Measurements from ENCODE around the gene KCNJ16.

The KCNJ16 gene

DNA sequence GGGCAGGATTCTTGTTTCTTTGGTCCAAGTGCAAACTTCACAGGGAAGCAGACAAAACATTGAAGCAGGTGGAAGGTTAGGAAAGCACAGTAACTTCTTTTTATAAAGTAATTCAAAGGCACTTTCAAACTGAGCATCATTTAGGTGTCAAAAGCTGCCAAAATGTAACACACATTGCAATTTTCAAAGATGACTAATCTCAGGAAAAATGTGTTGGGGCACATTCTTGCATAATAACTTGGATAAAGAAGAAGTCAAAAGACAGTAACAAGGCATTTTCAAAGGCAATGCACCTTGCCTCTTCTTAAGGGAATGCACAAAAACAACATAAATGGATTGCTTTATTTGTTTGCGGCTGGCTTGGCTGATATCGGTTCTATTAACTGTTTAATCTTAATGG lies 97.9 kb downstream of the KCNJ16 start:
- Histone ChIP-seq H3K4me1 (ENCODE audit: insufficient read depth, low read length) (peaks cover 14% of the 10 kb centered on the region), H3K27me3 (ENCODE audit: insufficient read depth, low read length) (peaks cover 36% of the 10 kb centered on the region), H3K4me3 (ENCODE audit: low read length) (no peak overlapping the region), H3K9ac (ENCODE audit: low read depth, low read length) (no peak overlapping the region), H3K36me3 (ENCODE audit: insufficient read depth, low read length) (peaks cover 4% of the 10 kb centered on the region; the same call in 1 of the 2 replicates), H3K9me3 (ENCODE audit: insufficient read depth, low read depth, low read length) (no peaks in the 10 kb centered on the region), H3K27ac (ENCODE audit: low read depth, low read length) (no peak overlapping the region)
- WGBS: 100% methylated on average over 2 of the region's 2 CpGs

DNA sequence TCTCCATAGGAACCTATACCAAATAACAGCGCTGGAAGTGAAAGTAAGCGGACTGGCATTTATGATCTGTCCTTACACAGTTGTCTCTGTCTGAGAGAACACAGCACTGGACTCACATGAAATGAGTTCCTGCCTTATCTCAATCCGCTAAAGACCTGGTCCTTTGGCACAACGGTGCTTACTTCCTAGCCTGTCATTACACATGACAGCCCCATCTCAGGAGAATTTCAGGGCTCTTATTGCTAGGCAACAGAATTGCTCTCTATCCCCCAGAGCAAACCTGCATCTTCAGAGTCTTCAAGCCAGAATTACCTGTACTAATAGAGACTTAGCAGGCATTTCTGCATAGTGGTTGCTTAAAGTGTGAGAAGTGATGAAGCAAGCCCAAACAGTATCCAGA lies 98.7 kb downstream of the KCNJ16 start:
- H3K9me3 ChIP-seq (ENCODE audit: insufficient read depth, low read depth, low read length): no peaks in the 10 kb centered on the region
- H3K36me3 ChIP-seq (ENCODE audit: insufficient read depth, low read length): peaks cover 4% of the 10 kb centered on the region; the same call in 1 of the 2 replicates
- WGBS: 93% methylated on average over 4 of the region's 4 CpGs
- H3K4me1 ChIP-seq (ENCODE audit: insufficient read depth, low read length): peaks cover 13% of the 10 kb centered on the region
- H3K9ac ChIP-seq (ENCODE audit: low read depth, low read length): no peak overlapping the region
- H3K27ac ChIP-seq (ENCODE audit: low read depth, low read length): no peak overlapping the region
- no peak overlapping the region for H3K4me3 ChIP-seq (ENCODE audit: low read length)
- H3K27me3 ChIP-seq (ENCODE audit: insufficient read depth, low read length): peaks cover 29% of the 10 kb centered on the region

- WGBS: 93% methylated on average over 5 of the region's 5 CpGs
- no peak overlapping the region for H3K9ac ChIP-seq (ENCODE audit: low read depth, low read length)
Observed at GRCh38 chr17:70181376-70181775, 106.4 kb downstream of the KCNJ16 start.

GRCh38 chr17:70181866-70182265 lies 106.8 kb downstream of the KCNJ16 start:
- Histone ChIP-seq H3K27me3 (ENCODE audit: insufficient read depth, low read length) (no peaks in the 10 kb centered on the region), H3K9me3 (ENCODE audit: insufficient read depth, low read depth, low read length) (no peaks in the 10 kb centered on the region), H3K4me3 (ENCODE audit: low read length) (no peak overlapping the region), H3K36me3 (ENCODE audit: insufficient read depth, low read length) (no peaks in the 10 kb centered on the region), H3K4me1 (ENCODE audit: insufficient read depth, low read length) (no peaks in the 10 kb centered on the region), H3K27ac (ENCODE audit: low read depth, low read length) (no peak overlapping the region), H3K9ac (ENCODE audit: low read depth, low read length) (no peak overlapping the region)
- WGBS: 92% methylated on average over 3 of the region's 3 CpGs

More at GRCh38 chr17:70181376-70181775, 106.4 kb downstream of the KCNJ16 start:
- Histone ChIP-seq H3K27me3 (ENCODE audit: insufficient read depth, low read length) (no peaks in the 10 kb centered on the region), H3K4me1 (ENCODE audit: insufficient read depth, low read length) (no peaks in the 10 kb centered on the region), H3K9me3 (ENCODE audit: insufficient read depth, low read depth, low read length) (no peaks in the 10 kb centered on the region), H3K36me3 (ENCODE audit: insufficient read depth, low read length) (no peaks in the 10 kb centered on the region), H3K4me3 (ENCODE audit: low read length) (no peak overlapping the region), H3K27ac (ENCODE audit: low read depth, low read length) (no peak overlapping the region)

GRCh38 chr17:70183508-70183907 lies 108.5 kb downstream of the KCNJ16 start:
- Histone ChIP-seq H3K4me3 (ENCODE audit: low read length) (no peak overlapping the region), H3K9me3 (ENCODE audit: insufficient read depth, low read depth, low read length) (no peaks in the 10 kb centered on the region), H3K27ac (ENCODE audit: low read depth, low read length) (no peak overlapping the region), H3K27me3 (ENCODE audit: insufficient read depth, low read length) (no peaks in the 10 kb centered on the region), H3K36me3 (ENCODE audit: insufficient read depth, low read length) (no peaks in the 10 kb centered on the region), H3K9ac (ENCODE audit: low read depth, low read length) (no peak overlapping the region), H3K4me1 (ENCODE audit: insufficient read depth, low read length) (no peaks in the 10 kb centered on the region)
- WGBS: 86% methylated on average over 1 of the region's 4 CpGs

GRCh38 chr17:70184207-70184606 lies 109.2 kb downstream of the KCNJ16 start:
- H3K9ac ChIP-seq (ENCODE audit: low read depth, low read length): no peak overlapping the region
- no peak overlapping the region for H3K27ac ChIP-seq (ENCODE audit: low read depth, low read length)
- no peak overlapping the region for H3K4me3 ChIP-seq (ENCODE audit: low read length)
- H3K27me3 ChIP-seq (ENCODE audit: insufficient read depth, low read length): no peaks in the 10 kb centered on the region
- no peaks in the 10 kb centered on the region for H3K9me3 ChIP-seq (ENCODE audit: insufficient read depth, low read depth, low read length)
- H3K36me3 ChIP-seq (ENCODE audit: insufficient read depth, low read length): no peaks in the 10 kb centered on the region
- no peaks in the 10 kb centered on the region for H3K4me1 ChIP-seq (ENCODE audit: insufficient read depth, low read length)

DNA sequence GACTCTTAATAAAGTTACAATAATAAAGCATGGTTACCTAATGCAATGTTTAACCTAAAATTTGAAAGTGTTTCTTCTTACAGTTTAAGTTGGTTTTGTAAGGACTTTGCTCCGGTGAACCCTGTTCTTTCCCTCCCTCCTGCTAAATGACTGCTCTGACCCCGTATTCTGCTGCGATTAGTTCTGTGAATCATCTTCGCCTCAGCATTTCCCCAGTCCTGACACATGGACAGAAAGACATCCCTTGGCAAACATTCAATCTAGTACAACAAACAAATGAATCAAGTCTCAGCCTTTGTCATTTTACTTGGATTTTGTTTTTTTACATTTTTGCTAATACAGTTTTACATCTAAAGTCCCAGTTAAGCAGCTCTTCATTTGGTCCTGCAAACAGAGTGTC lies 109.7 kb downstream of the KCNJ16 start:
- H3K4me1 ChIP-seq (ENCODE audit: insufficient read depth, low read length): no peaks in the 10 kb centered on the region
- H3K9ac ChIP-seq (ENCODE audit: low read depth, low read length): no peak overlapping the region
- no peak overlapping the region for H3K27ac ChIP-seq (ENCODE audit: low read depth, low read length)
- H3K27me3 ChIP-seq (ENCODE audit: insufficient read depth, low read length): no peaks in the 10 kb centered on the region
- H3K4me3 ChIP-seq (ENCODE audit: low read length): no peak overlapping the region
- WGBS: 96% methylated on average over 4 of the region's 4 CpGs
- no peaks in the 10 kb centered on the region for H3K9me3 ChIP-seq (ENCODE audit: insufficient read depth, low read depth, low read length)
- H3K36me3 ChIP-seq (ENCODE audit: insufficient read depth, low read length): no peaks in the 10 kb centered on the region

Measured in HUES64 (cell line).